Measurements from ENCODE around the gene SPACA4. TPM values are rescaled to one million over a fixed set of nuclear protein-coding genes. Genes with fewer than 3 reads are reported as not detected.

SPACA4 gene, protein sequence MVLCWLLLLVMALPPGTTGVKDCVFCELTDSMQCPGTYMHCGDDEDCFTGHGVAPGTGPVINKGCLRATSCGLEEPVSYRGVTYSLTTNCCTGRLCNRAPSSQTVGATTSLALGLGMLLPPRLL
- total RNA-seq, result not detected in 2 replicates

DNA sequence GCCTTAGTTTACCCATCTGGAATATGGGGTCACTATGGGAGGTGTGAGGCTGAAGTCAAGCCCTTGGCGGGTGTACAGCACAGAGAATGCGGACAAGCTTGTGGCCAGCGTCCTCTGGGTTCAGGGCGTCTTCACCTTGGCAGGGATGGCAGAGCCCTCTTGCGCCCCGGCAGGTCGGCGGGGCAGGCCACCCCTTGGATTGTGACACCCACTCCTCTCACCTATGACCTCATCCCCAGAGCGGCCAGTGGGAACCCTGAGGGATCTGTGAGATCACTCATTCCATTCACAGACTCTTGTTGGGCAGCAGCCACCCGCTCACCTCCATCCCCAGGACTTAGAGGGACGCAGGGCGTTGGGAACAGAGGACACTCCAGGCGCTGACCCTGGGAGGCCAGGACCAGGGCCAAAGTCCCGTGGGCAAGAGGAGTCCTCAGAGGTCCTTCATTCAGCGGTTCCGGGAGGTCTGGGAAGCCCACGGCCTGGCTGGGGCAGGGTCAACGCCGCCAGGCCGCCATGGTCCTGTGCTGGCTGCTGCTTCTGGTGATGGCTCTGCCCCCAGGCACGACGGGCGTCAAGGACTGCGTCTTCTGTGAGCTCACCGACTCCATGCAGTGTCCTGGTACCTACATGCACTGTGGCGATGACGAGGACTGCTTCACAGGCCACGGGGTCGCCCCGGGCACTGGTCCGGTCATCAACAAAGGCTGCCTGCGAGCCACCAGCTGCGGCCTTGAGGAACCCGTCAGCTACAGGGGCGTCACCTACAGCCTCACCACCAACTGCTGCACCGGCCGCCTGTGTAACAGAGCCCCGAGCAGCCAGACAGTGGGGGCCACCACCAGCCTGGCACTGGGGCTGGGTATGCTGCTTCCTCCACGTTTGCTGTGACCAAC lies at the start of gene SPACA4:
TSS of gene SPACA4 (plus strand) at position 280 of the 896 bp plus-strand sequence. CDS start at position 517, 237 bp downstream.

DNA sequence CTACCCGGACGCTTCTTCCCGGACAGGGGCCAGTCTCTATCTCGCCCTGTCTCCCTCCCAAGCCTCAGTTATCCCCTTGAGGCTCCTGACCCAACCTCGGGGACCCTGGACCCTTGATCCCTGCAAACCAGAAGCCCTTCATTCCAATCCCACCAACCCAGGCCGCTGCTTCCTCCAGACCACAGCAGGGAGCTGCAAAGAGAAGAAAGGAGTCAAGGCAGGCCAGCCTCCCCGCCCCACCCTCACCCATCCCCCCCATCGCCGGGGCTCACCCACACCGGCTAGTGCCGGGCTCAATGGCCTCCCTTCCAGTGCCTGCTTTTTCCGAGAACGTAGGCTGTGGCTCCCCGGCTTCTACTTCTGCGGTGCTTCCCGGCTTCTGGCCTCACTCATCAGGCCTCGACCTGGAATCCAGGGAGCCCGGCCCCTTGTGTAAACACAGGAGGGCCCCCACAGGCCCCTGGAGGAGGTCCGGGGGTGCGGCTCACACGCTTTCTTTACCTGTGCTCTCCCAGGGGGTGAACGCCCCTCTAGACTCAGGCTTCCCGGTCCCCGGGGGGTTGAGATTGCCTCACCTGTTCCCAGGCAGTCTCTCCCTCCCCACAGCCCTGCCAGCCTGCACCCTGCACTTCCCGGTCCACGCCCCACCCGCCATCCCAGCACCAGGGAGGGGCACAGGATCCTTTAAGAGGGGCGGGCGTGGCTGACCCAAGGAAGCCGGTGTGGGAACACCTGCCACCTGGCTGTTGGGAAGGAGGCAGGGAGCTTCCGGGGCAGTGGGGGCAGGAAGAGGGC lies 8.1 kb downstream of the SPACA4 start, which contains the start of gene FAM83E:
TSS of gene FAM83E (minus strand) at position 641 of the 795 bp plus-strand sequence. CDS start 1,704 bp downstream, outside the sequence.

DNA sequence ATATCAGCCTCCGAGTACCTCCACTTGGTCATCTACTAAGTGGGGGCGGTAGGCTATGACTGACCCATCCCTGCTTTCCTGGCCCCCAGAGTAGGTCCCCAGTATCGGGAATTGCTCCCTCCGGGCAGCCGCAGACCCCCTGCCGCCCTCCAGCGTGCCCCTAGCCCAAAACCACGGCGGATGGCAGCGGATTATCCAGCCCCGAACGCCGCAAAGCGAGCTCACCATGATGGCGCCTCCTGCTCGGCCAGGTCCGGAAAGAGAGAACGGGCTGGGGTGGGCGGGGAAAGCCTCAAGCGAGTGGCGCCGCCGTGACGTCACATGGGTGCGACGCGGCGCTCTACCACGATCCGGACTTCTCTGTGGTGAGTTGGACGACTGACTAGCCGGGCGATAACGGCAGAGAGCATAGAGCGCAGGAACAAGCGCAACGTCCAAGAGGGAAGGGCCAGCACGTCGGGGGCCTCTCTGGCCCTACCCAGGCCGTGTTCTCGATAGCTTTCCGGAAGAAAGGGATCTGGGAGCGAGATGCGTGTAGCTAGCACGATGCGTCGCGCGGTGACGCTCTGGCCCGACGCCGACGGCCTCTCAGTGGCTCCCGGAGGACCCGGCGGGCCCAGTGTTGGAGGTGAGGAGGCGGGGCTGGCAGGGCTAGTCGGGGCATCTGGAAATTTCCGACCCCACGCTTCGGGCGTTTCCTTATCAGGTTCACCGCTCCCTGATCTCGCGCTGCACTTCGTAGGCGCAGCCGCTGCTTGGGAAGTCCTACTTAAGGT lies 12.6 kb downstream of the SPACA4 start, which contains the start of the genes RPL18 and SPHK2:
TSS of gene RPL18 (minus strand) at position 263 of the 776 bp plus-strand sequence. CDS start at position 228, 35 bp downstream.
TSS of gene SPHK2 (plus strand) at position 591 of the 776 bp plus-strand sequence. CDS start 1,009 bp downstream, outside the sequence.

DNA sequence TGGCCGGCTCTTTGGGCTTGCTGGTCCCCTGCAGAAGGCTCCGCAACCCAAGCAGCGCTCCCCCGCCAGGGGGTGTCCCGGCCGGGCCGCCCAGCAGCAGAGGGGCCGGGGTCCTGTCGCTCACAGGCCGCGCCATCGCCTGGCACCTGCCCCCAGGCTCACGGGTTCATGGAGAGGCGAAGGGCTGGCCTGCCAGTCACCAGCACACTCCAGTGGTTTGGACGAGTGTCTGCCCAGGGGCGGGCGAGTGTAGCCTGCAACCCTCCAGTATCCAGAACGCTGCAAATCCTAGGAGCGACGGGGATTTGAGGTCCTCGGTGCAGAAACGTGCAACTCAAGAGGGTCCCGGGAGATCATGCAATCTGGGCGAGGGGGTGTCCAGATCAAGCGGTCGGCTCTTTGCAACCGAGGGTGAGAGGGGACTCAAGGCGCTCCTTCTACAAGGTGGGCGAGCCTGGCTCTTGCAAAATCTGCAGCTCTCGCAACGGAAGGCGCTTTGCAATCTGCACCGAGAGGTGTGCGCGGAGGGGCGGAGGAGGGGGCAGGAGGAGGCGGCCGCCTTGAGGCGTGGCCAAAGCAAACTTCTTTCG lies 30.4 kb downstream of the SPACA4 start, which contains the start of gene DBP:
TSS of gene DBP (minus strand) at position 521 of the 590 bp plus-strand sequence. CDS start at position 136, 385 bp downstream.

DNA sequence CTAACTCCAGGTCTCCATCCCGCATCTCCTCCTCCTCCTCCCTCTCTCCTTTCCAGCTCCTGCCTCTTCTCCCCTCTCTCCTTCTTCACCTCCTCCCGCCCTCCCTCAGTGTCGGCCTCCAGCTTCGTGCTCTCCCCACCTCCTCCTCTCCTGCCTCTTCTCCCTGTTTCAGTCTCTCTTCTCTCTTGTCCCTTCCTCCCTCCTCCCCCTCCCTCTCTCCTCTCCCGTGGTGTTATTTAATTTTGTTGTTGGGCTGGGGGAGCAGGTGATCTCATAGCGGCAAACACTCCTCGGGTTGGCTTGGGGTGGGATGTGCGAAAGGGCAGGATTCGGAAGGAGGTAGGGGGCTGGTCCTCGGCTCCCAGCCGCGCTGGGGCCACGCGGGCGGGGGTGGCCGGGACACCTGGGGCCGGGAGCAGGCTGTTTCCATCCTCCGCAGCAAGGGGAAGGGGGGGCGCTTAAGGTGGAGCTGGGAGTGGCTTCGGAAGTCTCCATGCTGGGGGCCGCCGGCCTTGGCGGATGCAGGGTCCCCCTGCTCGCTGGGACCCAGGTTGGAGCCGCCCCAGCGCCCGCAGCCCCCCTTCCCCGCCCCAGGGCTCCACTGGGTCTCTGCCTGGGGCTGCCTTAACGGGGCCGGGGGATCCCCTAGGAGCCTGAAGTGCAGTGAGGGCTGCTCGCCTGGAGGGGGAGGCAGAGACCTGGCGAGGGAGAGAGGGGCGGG lies 39.6 kb downstream of the SPACA4 start, which contains the start of gene CA11:
TSS of gene CA11 (minus strand) at position 187 of the 721 bp plus-strand sequence. CDS start 555 bp downstream, outside the sequence.

Other genes starting within 250 kb of the SPACA4 start
- gene TMEM143, start 242.8 kb upstream of the SPACA4 start, total RNA-seq, result 3.5 and 8.0 TPM in 2 replicates
- not detected in 2 replicates for gene SYNGR4, start 242.4 kb upstream of the SPACA4 start, total RNA-seq
- gene KDELR1, start 215.2 kb upstream of the SPACA4 start, total RNA-seq, result 96.5 and 102 TPM in 2 replicates
- gene GRIN2D, start 213.1 kb upstream of the SPACA4 start, total RNA-seq, result 0.40 and 0.64 TPM in 2 replicates
- 67.2 and 69.6 TPM in 2 replicates for gene GRWD1, start 160.8 kb upstream of the SPACA4 start, total RNA-seq
- 0.20 and 0.39 TPM in 2 replicates for gene KCNJ14, start 151.2 kb upstream of the SPACA4 start, total RNA-seq
- gene CYTH2, start 137.4 kb upstream of the SPACA4 start, total RNA-seq, result 35.5 and 41.4 TPM in 2 replicates
- 0.05 TPM in 1 of 2 replicates, not detected in the other for gene LMTK3, start 94.9 kb upstream of the SPACA4 start, total RNA-seq
- gene SULT2B1, start 54.6 kb upstream of the SPACA4 start, total RNA-seq, result not detected in 2 replicates
- 0.33 TPM in 1 of 2 replicates, not detected in the other for gene FAM83E, start 8.3 kb downstream of the SPACA4 start, total RNA-seq
- 2,122 and 2,588 TPM in 2 replicates for gene RPL18, start 12.4 kb downstream of the SPACA4 start, total RNA-seq
- gene SPHK2, start 12.8 kb downstream of the SPACA4 start, total RNA-seq, result 12.4 and 14.3 TPM in 2 replicates
- 0.13 and 1.8 TPM in 2 replicates for gene DBP, start 30.6 kb downstream of the SPACA4 start, total RNA-seq
- gene CA11, start 39.4 kb downstream of the SPACA4 start, total RNA-seq, result 0.07 and 0.54 TPM in 2 replicates
- gene NTN5, start 66.3 kb downstream of the SPACA4 start, total RNA-seq, result 0.07 TPM in 1 of 2 replicates, not detected in the other
- not detected in 2 replicates for gene FUT2, start 89.2 kb downstream of the SPACA4 start, total RNA-seq
- gene MAMSTR, start 113.0 kb downstream of the SPACA4 start, total RNA-seq, result 0.67 and 1.6 TPM in 2 replicates
- 196 and 205 TPM in 2 replicates for gene RASIP1, start 133.9 kb downstream of the SPACA4 start, total RNA-seq
- gene IZUMO1, start 140.2 kb downstream of the SPACA4 start, total RNA-seq, result 0.47 TPM in 1 of 2 replicates, not detected in the other
- gene FUT1, start 145.9 kb downstream of the SPACA4 start, total RNA-seq, result 5.3 and 6.6 TPM in 2 replicates
- gene FGF21, start 148.8 kb downstream of the SPACA4 start, total RNA-seq, result not detected in 2 replicates
- 69.9 and 77.6 TPM in 2 replicates for gene BCAT2, start 204.3 kb downstream of the SPACA4 start, total RNA-seq
- 12.5 and 13.3 TPM in 2 replicates for gene HSD17B14, start 229.7 kb downstream of the SPACA4 start, total RNA-seq